HG02642 (cell line): ENCODE data around the gene TANC1.
"Not testable (repeated sequence)": the region's sequence is repeated elsewhere in the genome, so short reads cannot be mapped to it uniquely, and the experiment has no call there.

Experiments
- ATAC-seq: cut with Tn5 transposase; IDR thresholded peaks from one replicate; pipeline ENCODE4 v1.9.1; 2021; ENCODE audit warnings: mild to moderate bottlenecking; ENCODE audit not compliant: unreplicated experiment, poor library complexity

TANC1 gene

GRCh38 chr2:159080641-159081040, 112.2 kb downstream of the TANC1 start:
- ATAC-seq = no peak

- ATAC-seq = no peak
Measured at GRCh38 chr2:159082119-159082518, 113.7 kb downstream of the TANC1 start.

GRCh38 chr2:159084384-159085370, 116.2 kb downstream of the TANC1 start:
- ATAC-seq = no peak

- ATAC-seq = no peak
Measured at GRCh38 chr2:159086342-159086741, 117.9 kb downstream of the TANC1 start.

- no peak for ATAC-seq
Measured at GRCh38 chr2:159086826-159087225, 118.4 kb downstream of the TANC1 start.

GRCh38 chr2:159088906-159089305, 120.5 kb downstream of the TANC1 start:
- no peak for ATAC-seq

- no peak for ATAC-seq
Measured at GRCh38 chr2:159089543-159089942, 121.1 kb downstream of the TANC1 start.

- ATAC-seq = peak; percentile 61
Measured at GRCh38 chr2:159090514-159091201, 122.2 kb downstream of the TANC1 start.

- no peak for ATAC-seq
Measured at GRCh38 chr2:159091381-159091780, 122.9 kb downstream of the TANC1 start.

- ATAC-seq = no peak
Measured at GRCh38 chr2:159091976-159092375, 123.5 kb downstream of the TANC1 start.

GRCh38 chr2:159093497-159093896, 125.1 kb downstream of the TANC1 start:
- no peak for ATAC-seq

- ATAC-seq = no peak
Measured at GRCh38 chr2:159094173-159094737, 125.8 kb downstream of the TANC1 start.

- ATAC-seq = no peak
Measured at GRCh38 chr2:159095813-159096212, 127.4 kb downstream of the TANC1 start.

GRCh38 chr2:159096302-159096855, 127.9 kb downstream of the TANC1 start:
- ATAC-seq = not testable (repeated sequence)

GRCh38 chr2:159096901-159097300, 128.5 kb downstream of the TANC1 start:
- ATAC-seq = no peak

GRCh38 chr2:159098361-159098760, 129.9 kb downstream of the TANC1 start:
- no peak for ATAC-seq

- no peak for ATAC-seq
Measured at GRCh38 chr2:159098921-159099411, 130.5 kb downstream of the TANC1 start.

- no peak for ATAC-seq
Measured at GRCh38 chr2:159101755-159102489, 133.5 kb downstream of the TANC1 start.

- no peak for ATAC-seq
Measured at GRCh38 chr2:159103411-159103810, 135.0 kb downstream of the TANC1 start.

- no peak for ATAC-seq
Measured at GRCh38 chr2:159106109-159106508, 137.7 kb downstream of the TANC1 start.
